H1 (cell line): Measurements from ENCODE around the gene FANCE. TPM values are rescaled to one million over a fixed set of nuclear protein-coding genes. Genes with fewer than 3 reads are reported as not detected.

Experiments used
- CTCF ChIA-PET: fragments of 300-600 bp; sonication (Branson Sonifier 250); formaldehyde crosslinking; loops from one replicate; lab custom pipeline; 2021; ENCODE audit not compliant: partially characterized antibody; lab: Charles Lee
- POLR2A ChIA-PET: fragments of 300-600 bp; sonication (Branson Sonifier 250); formaldehyde crosslinking; loops from one replicate; lab custom pipeline; 2021; ENCODE audit warnings: inconsistent platforms; ENCODE audit not compliant: partially characterized antibody; lab: Charles Lee
- DNase-seq, 2 experiments: peaks; one replicate each; pipeline versions ENCODE4 v3.0.0 to v3.0.0-alpha.2; 2010 to 2022; ENCODE audit warnings: low spot score in 2 of 2, low read depth in 1 of 2, mixed read lengths in 1 of 2
- FAIRE-seq: peaks from 2 replicates; lab custom pipeline; 2011; peaks lifted over from hg19 to GRCh38; lab: Jason Lieb, UNC
- H2AFZ ChIP-seq: 2 replicates; pipeline ENCODE4 v1.8.1; 2012; ENCODE audit warnings: low read length, inconsistent platforms
- H2AK5ac ChIP-seq: 2 replicates; pipeline ENCODE4 v1.6.1; 2013; ENCODE audit warnings: low read depth, low read length
- H2BK120ac ChIP-seq: replicated peaks from 2 replicates; pipeline ENCODE3; 2013; ENCODE audit warnings: low read depth, low read length, inconsistent platforms
- H2BK12ac ChIP-seq: 2 replicates; pipeline ENCODE4 v1.6.1; 2013; ENCODE audit warnings: low read depth, low read length
- H2BK15ac ChIP-seq: 2 replicates; pipeline ENCODE4 v1.6.1; 2013; ENCODE audit warnings: low read length
- H2BK20ac ChIP-seq: 2 replicates; pipeline ENCODE4 v1.6.1; 2013; ENCODE audit warnings: low read length
- H2BK5ac ChIP-seq: 2 replicates; pipeline ENCODE4 v1.6.1; 2013; ENCODE audit warnings: low read depth, low read length
- H3K14ac ChIP-seq: 2 replicates; pipeline ENCODE4 v1.6.1; 2013; ENCODE audit warnings: inconsistent platforms; ENCODE audit not compliant: insufficient read length
- H3K18ac ChIP-seq: 2 replicates; pipeline ENCODE4 v1.6.1; 2013; ENCODE audit warnings: low read length; ENCODE audit errors: extremely low read depth
- H3K23ac ChIP-seq: 2 replicates; pipeline ENCODE4 v1.6.1; 2013; ENCODE audit warnings: inconsistent platforms; ENCODE audit not compliant: insufficient read length
- H3K23me2 ChIP-seq: 2 replicates; pipeline ENCODE4 v1.6.1; 2013; ENCODE audit warnings: low read depth, low read length
- H3K27ac ChIP-seq: 2 replicates; pipeline ENCODE4 v1.6.1; 2011; ENCODE audit warnings: low read depth, low read length, inconsistent platforms
- H3K27me3 ChIP-seq, 4 experiments: replicated peaks in 1 of 4; 1 replicate in 1 of 4; 2 replicates in 3 of 4; pipeline versions ENCODE4 v1.6.1 to v1.8.1; 2011 to 2013; ENCODE audit warnings: low read length in 3 of 4, mild to moderate bottlenecking in 3 of 4, inconsistent platforms in 2 of 4, mixed read lengths in 2 of 4, moderate library complexity in 1 of 4; ENCODE audit not compliant: control insufficient read depth in 3 of 4, insufficient read depth in 3 of 4; ENCODE audit errors: extremely low read depth in 1 of 4
- H3K36me3 ChIP-seq, 4 experiments: 2 replicates each; pipeline versions ENCODE4 v1.6.1 to v1.8.1; 2011 to 2013; ENCODE audit warnings: mild to moderate bottlenecking in 4 of 4, low read length in 3 of 4, moderate library complexity in 2 of 4, control low read depth in 1 of 4, inconsistent platforms in 1 of 4; ENCODE audit not compliant: insufficient read depth in 4 of 4, control insufficient read depth in 2 of 4
- H3K4ac ChIP-seq: replicated peaks from 2 replicates; pipeline ENCODE3; 2013; ENCODE audit warnings: low read length, low read depth, mixed read lengths, inconsistent platforms; ENCODE audit not compliant: insufficient read length
- H3K4me1 ChIP-seq, 4 experiments: replicated peaks in 1 of 4; 1 replicate in 1 of 4; 2 replicates in 3 of 4; pipeline versions ENCODE4 v1.6.1 to v1.8.1; 2011 to 2013; ENCODE audit warnings: low read length in 3 of 4, inconsistent platforms in 2 of 4, mixed read lengths in 1 of 4; ENCODE audit not compliant: insufficient read depth in 4 of 4, control insufficient read depth in 3 of 4
- H3K4me2 ChIP-seq, 2 experiments: 2 replicates each; pipeline versions ENCODE4 v1.6.1 to v1.8.1; 2011 to 2013; ENCODE audit warnings: low read depth in 2 of 2, low read length in 2 of 2, control low read depth in 1 of 2, inconsistent platforms in 1 of 2, mild to moderate bottlenecking in 1 of 2; ENCODE audit not compliant: insufficient read depth in 1 of 2
- H3K4me3 ChIP-seq, 4 experiments: fragments of 200-600, 300-600 bp in 1 of 4; sonication (generic), shearing (Covaris generic), sonication (Bioruptor Twin) in 1 of 4; 2 replicates each; pipeline versions ENCODE4 v1.5.1 to v1.8.1; 2011 to 2016; ENCODE audit warnings: low read length in 4 of 4, low read depth in 3 of 4, control low read depth in 2 of 4, inconsistent platforms in 2 of 4, mild to moderate bottlenecking in 2 of 4, mixed read lengths in 1 of 4, moderate library complexity in 1 of 4; ENCODE audit not compliant: insufficient read depth in 2 of 4; ENCODE audit errors: extremely low read depth in 1 of 4
- H3K56ac ChIP-seq: replicated peaks from 2 replicates; pipeline ENCODE3; 2013; ENCODE audit warnings: low read depth, mild to moderate bottlenecking, mixed read lengths, low read length, inconsistent platforms; ENCODE audit not compliant: insufficient read length
- H3K79me1 ChIP-seq: 2 replicates; pipeline ENCODE4 v1.6.1; 2013; ENCODE audit warnings: low read depth, low read length, control low read depth
- H3K79me2 ChIP-seq, 2 experiments: 2 replicates each; pipeline versions ENCODE4 v1.6.1 to v1.8.1; 2012 to 2013; ENCODE audit warnings: low read length in 2 of 2, mild to moderate bottlenecking in 2 of 2, inconsistent platforms in 1 of 2; ENCODE audit not compliant: insufficient read depth in 2 of 2, control insufficient read depth in 1 of 2
- H3K9ac ChIP-seq, 4 experiments: replicated peaks in 1 of 4; 1 replicate in 1 of 4; 2 replicates in 3 of 4; pipeline versions ENCODE4 v1.6.1 to v1.8.1; 2011 to 2013; ENCODE audit warnings: low read depth in 3 of 4, low read length in 3 of 4, control low read depth in 2 of 4, mild to moderate bottlenecking in 2 of 4, moderate library complexity in 2 of 4, inconsistent platforms in 1 of 4; ENCODE audit errors: extremely low read depth in 1 of 4
- H3K9me3 ChIP-seq, 2 experiments: 2 replicates each; pipeline versions ENCODE4 v1.6.1 to v1.8.1; 2012 to 2013; ENCODE audit warnings: mild to moderate bottlenecking in 2 of 2, moderate library complexity in 2 of 2, control low read depth in 1 of 2, inconsistent platforms in 1 of 2, low read depth in 1 of 2, low read length in 1 of 2, mixed read lengths in 1 of 2; ENCODE audit not compliant: insufficient read depth in 2 of 2
- H4K20me1 ChIP-seq, 2 experiments: replicated peaks in 1 of 2; 2 replicates each; pipeline versions ENCODE3 to v1.8.1; 2011 to 2013; ENCODE audit warnings: inconsistent platforms in 2 of 2, low read length in 2 of 2, mild to moderate bottlenecking in 1 of 2; ENCODE audit not compliant: insufficient read depth in 2 of 2, control insufficient read depth in 1 of 2
- H4K5ac ChIP-seq: 2 replicates; pipeline ENCODE4 v1.6.1; 2013; ENCODE audit warnings: low read length, low read depth, mixed read lengths, inconsistent platforms; ENCODE audit not compliant: insufficient read length
- H4K8ac ChIP-seq: 2 replicates; pipeline ENCODE4 v1.8.0; 2013; ENCODE audit warnings: mild to moderate bottlenecking, moderate library complexity, low read length, inconsistent platforms; ENCODE audit not compliant: insufficient read depth; ENCODE audit errors: extremely low read depth
- H4K91ac ChIP-seq: replicated peaks from 2 replicates; pipeline ENCODE3; 2013; ENCODE audit warnings: low read length, mixed read lengths, inconsistent platforms; ENCODE audit not compliant: insufficient read length
- BACH1 ChIP-seq: IDR thresholded peaks from 2 replicates; pipeline ENCODE4 v1.6.1; 2012; ENCODE audit warnings: low read length, improper control_type of control experiment
- BCL11A ChIP-seq, 2 experiments: IDR thresholded peaks; one replicate each; pipeline ENCODE4 v1.6.1; 2011; ENCODE audit warnings: low read depth in 2 of 2, low read length in 2 of 2, mild to moderate bottlenecking in 2 of 2
- CTCF ChIP-seq, 3 experiments: IDR thresholded peaks; 1 replicate in 2 of 3; 2 replicates in 1 of 3; pipeline versions ENCODE4 v1.5.1 to v1.6.1; 2011; ENCODE audit warnings: low read length in 3 of 3, mild to moderate bottlenecking in 3 of 3, inconsistent platforms in 2 of 3, low read depth in 1 of 3, moderate library complexity in 1 of 3; ENCODE audit not compliant: insufficient read depth in 1 of 3; ENCODE audit errors: control extremely low read depth in 1 of 3
- EGR1 ChIP-seq: IDR thresholded peaks from 2 replicates; pipeline ENCODE4 v1.6.1; 2011; ENCODE audit warnings: low read depth, low read length, borderline replicate concordance
- KDM4A ChIP-seq: IDR thresholded peaks from one replicate; pipeline ENCODE4 v1.7.1; 2012; ENCODE audit warnings: low read depth, mild to moderate bottlenecking, moderate library complexity, low read length, inconsistent platforms; ENCODE audit not compliant: severe bottlenecking
- MAX ChIP-seq: IDR thresholded peaks from 2 replicates; pipeline ENCODE4 v1.6.1; 2012; ENCODE audit warnings: inconsistent platforms
- POLR2A ChIP-seq, 2 experiments: IDR thresholded peaks; 1 replicate in 1 of 2; 2 replicates in 1 of 2; pipeline ENCODE4 v1.6.1; 2011; ENCODE audit warnings: low read depth in 2 of 2, low read length in 2 of 2, mild to moderate bottlenecking in 2 of 2; ENCODE audit errors: control extremely low read depth in 1 of 2
- RNF2 ChIP-seq: fragments of 200-900, 300-1000 bp; sonication (generic); IDR thresholded peaks from 2 replicates; pipeline ENCODE4 v1.7.1; 2016; ENCODE audit warnings: borderline replicate concordance, low read depth, mild to moderate bottlenecking, antibody characterized with exemption, low read length; ENCODE audit not compliant: poor library complexity, severe bottlenecking; ENCODE audit errors: missing control alignments
- RXRA ChIP-seq: IDR thresholded peaks from 2 replicates; pipeline ENCODE4 v1.6.1; 2011; ENCODE audit warnings: low read depth, mild to moderate bottlenecking, low read length, moderate library complexity; ENCODE audit not compliant: insufficient read depth
- WGBS, 2 experiments: shearing (Covaris generic) in 1 of 2; methylation state at CpG; one replicate each; pipeline versions ENCODE4 v1.1.6 to v1.1.7; 2013 to 2015; ENCODE audit warnings: low lambda C conversion rate in 2 of 2, mixed read lengths in 2 of 2, inconsistent platforms in 1 of 2, low coverage in 1 of 2, missing lambda C conversion rate in 1 of 2; ENCODE audit not compliant: insufficient replicate concordance in 2 of 2, insufficient coverage in 1 of 2, insufficient read length in 1 of 2; ENCODE audit errors: extremely low coverage in 1 of 2, missing lambda C conversion rate in 1 of 2; 5-methylcytosine and 5-hydroxymethylcytosine counted together
- polyA plus RNA-seq, 7 experiments: library from polyadenylated mRNA; depleted of rRNA in 3 of 7; stranded (reverse) in 5 of 7; unstranded in 2 of 7; fragments of >200 nt in 5 of 7; fragments of 200-250 nt in 2 of 7; gene quantifications; 1 replicate in 5 of 7; 2 replicates in 1 of 7; 4 replicates in 1 of 7; pipeline versions ENCODE4 v1.2.1 to v1.2.3, GENCODE V29; 2011 to 2013; ENCODE audit warnings: missing spikeins in 2 of 7, mixed read lengths in 2 of 7
- total RNA-seq: library from RNA; stranded (reverse); fragmentation: NEBNext Ultra II Directional; extraction: Animal tissue kit (Norgen Biotek cat#: 25700); gene quantifications from 2 replicates; pipeline ENCODE4 v1.2.1, GENCODE V29; 2021

FANCE gene
- total and polyA plus RNA-seq, 2 of the 8 experiments (the other 6 are each of a cell fraction or from before 2014, with no cell fraction given) = 16.1 to 17.0 TPM

- peak overlapping the region; percentile 96 for H4K8ac ChIP-seq
- H3K14ac ChIP-seq = no peak overlapping the region
- H4K5ac ChIP-seq = peak overlapping the region; percentile 70
- H3K9ac ChIP-seq = peak overlapping the region; percentile 61 to 79 (median 75)
- H3K56ac ChIP-seq = peak overlapping the region; percentile 77
- peaks cover 7% of the 10 kb centered on the region for H3K23me2 ChIP-seq
- H3K4me3 ChIP-seq = peak overlapping the region; percentile 9 to 60 (median 45); a peak in 7 of 8 replicates
- H2BK12ac ChIP-seq = peak overlapping the region; percentile 100
- ChIA-PET POLR2A (interaction anchor here (0.6 to 37.6 kb wide), 8 partner anchors 8 to 278 kb away, joined by 3 to 1319 read pairs (median 4); partner anchors contain the start of genes PPARD, RPL10A, TEAD3 and ZNF76), CTCF (interaction anchor here (1.0 to 3.6 kb wide), 3 partner anchors 10 to 18 kb away, joined by 4 to 13 read pairs (median 4); partner anchors contain the start of gene RPL10A)
- peak overlapping the region; percentile 71 to 78 for H3K4me2 ChIP-seq
- H3K36me3 ChIP-seq = peaks cover 0 to 8% (median 1%) of the 10 kb centered on the region in 4 experiments; a peak in 2 of 8 replicates
- WGBS, 2 experiments = 9% methylated on average over 4 of the region's 11 CpGs; no CpG with 5 or more reads in 1 of the 2 experiments
- peak overlapping the region; percentile 99 for H2AK5ac ChIP-seq
- H3K79me1 ChIP-seq = peaks cover 9% of the 10 kb centered on the region
- peak overlapping the region; percentile 96 for H3K18ac ChIP-seq
- peaks cover 0 to 9% of the 10 kb centered on the region in 2 experiments for H4K20me1 ChIP-seq
- H4K91ac ChIP-seq = peak overlapping the region; percentile 99
- no peak overlapping the region for H2AFZ ChIP-seq
- H3K23ac ChIP-seq = no peak overlapping the region
- H3K4me1 ChIP-seq = peaks cover 21 to 48% (median 39%) of the 10 kb centered on the region in 4 experiments
- no peaks in the 10 kb centered on the region; a peak in 1 of 7 replicates for H3K27me3 ChIP-seq
- H3K4ac ChIP-seq = peak overlapping the region; percentile 71
- peak overlapping the region; percentile 89; the same call in 1 of the 2 replicates for H2BK20ac ChIP-seq
- peak overlapping the region; percentile 93 for H2BK120ac ChIP-seq
- peak overlapping the region; percentile 99 for H2BK5ac ChIP-seq
- H3K9me3 ChIP-seq = no peaks in the 10 kb centered on the region
- peak; percentile 32 for FAIRE-seq
- H3K27ac ChIP-seq = peak overlapping the region; percentile 97
- peaks cover 0 to 17% of the 10 kb centered on the region in 2 experiments; a peak in 2 of 4 replicates for H3K79me2 ChIP-seq
- peak overlapping the region; percentile 88; the same call in 1 of the 2 replicates for H2BK15ac ChIP-seq
- peak in 1 of 2 experiments; percentile 79 for DNase-seq
- no peak for TF ChIP-seq CTCF (IDR thresholded peaks at IDR 0.05; ENCODE audit: control extremely low read depth in 1 of 3, insufficient read depth in 1 of 3, low read depth in 1 of 3, low read length in 3 of 3)
- TF ChIP-seq BACH1 = no peak; the same call in 1 of the 2 replicates
- TF ChIP-seq BCL11A (IDR thresholded peaks at IDR 0.05; ENCODE audit: low read depth in 2 of 2, low read length in 2 of 2) = no peak
- no peak for TF ChIP-seq RNF2
- TF ChIP-seq MAX = peak; percentile 40
- no peak for TF ChIP-seq RXRA
- TF ChIP-seq POLR2A (IDR thresholded peaks at IDR 0.05; ENCODE audit: control extremely low read depth in 1 of 2, low read depth in 2 of 2, low read length in 2 of 2) = no peak
- no peak for TF ChIP-seq KDM4A
- no peak for TF ChIP-seq EGR1
Measured at GRCh38 chr6:35485402-35485877, 33.3 kb downstream of the FANCE start.
